Activated CD4-positive, alpha-beta T cell treated with anti-CD3 and anti-CD28 coated beads, Interleukin-2, amount 50 U/mL, for 24 hours (primary cell): ENCODE measurements around the gene ASB16.

Experiments
- DNase-seq, 2 donors: peaks; one replicate each; pipeline ENCODE4 v3.0.0-alpha.2; 2020; ENCODE audit warnings: low read depth in 1 of 2, low spot score in 1 of 2

Gene ASB16

DNA sequence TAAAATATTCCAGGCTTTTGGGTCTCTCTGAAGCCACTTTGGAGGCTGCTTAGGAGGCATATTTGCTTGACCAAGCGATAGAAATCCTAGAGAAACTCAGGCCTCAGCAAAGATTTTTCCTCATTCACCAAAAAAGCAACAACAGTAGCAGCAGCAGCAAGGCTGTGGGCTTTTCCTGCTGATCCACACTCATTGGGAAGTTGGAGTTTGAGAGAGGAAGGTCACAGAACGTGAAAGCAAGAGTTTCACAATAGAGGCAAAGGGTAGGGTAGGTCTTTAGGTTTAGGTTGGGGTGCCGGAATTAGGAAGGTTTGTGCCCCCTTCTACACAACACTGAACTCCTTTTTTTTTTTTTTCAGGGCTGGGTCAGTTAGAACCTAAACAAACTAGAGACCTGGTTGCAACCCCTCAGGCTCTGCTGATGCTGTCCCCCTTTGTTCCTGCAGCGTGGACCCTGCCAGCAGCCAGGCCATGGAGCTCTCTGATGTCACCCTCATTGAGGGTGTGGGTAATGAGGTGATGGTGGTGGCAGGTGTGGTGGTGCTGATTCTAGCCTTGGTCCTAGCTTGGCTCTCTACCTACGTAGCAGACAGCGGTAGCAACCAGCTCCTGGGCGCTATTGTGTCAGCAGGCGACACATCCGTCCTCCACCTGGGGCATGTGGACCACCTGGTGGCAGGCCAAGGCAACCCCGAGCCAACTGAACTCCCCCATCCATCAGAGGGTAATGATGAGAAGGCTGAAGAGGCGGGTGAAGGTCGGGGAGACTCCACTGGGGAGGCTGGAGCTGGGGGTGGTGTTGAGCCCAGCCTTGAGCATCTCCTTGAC lies 18.3 kb downstream of the ASB16 start:
- no peak for DNase-seq

GRCh38 chr17:44190481-44190880 lies 20.0 kb downstream of the ASB16 start:
- no peak for DNase-seq

GRCh38 chr17:44191369-44191768 lies 20.9 kb downstream of the ASB16 start:
- DNase-seq, result no peak

DNA sequence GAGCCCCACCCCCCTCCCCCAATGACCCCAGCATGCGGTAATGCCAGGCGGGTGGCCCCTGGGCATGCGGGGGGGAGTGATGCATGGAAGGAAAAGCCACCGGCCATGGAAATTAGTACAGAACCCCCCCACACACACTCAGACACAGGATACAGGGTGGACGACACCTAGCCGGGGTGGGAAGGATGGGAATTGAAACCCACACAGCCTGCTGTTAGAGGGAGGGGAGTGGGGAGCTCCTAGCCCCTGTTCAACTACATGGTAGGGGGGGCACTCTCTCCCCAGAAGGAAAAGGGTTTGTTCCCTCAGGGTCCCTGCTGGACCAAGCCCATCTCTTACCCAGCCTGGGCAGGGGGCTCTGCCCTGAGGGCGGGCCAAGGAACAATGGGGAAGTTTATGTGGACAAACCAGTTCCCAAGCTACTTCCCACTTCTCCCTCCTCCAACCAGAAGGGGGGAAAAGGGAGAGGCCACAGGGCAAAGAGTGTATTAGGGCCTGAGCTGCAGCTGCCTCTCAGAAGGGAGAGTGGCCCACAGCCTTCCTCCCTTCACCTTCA lies 21.5 kb downstream of the ASB16 start:
- no peak for DNase-seq

DNA sequence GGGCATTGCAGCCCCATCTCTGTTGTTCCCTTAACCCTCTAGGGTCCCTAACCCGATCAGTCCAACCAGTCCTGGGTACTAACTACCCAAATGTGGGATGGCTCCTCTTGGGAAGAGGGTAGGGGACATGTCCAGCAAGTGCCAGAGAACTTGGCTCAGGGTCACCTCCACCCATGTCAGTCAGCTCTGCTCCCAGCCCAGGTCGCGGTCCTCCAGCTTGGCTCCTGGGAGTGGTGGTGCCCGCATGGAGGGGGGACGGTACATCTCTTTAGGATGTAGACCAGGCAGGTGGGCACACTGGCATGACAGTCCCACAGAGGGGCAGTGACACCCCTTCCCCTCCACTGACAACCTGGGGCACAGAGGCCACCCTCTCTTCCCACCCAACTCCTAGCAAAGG lies 22.2 kb downstream of the ASB16 start:
- no peak for DNase-seq

DNA sequence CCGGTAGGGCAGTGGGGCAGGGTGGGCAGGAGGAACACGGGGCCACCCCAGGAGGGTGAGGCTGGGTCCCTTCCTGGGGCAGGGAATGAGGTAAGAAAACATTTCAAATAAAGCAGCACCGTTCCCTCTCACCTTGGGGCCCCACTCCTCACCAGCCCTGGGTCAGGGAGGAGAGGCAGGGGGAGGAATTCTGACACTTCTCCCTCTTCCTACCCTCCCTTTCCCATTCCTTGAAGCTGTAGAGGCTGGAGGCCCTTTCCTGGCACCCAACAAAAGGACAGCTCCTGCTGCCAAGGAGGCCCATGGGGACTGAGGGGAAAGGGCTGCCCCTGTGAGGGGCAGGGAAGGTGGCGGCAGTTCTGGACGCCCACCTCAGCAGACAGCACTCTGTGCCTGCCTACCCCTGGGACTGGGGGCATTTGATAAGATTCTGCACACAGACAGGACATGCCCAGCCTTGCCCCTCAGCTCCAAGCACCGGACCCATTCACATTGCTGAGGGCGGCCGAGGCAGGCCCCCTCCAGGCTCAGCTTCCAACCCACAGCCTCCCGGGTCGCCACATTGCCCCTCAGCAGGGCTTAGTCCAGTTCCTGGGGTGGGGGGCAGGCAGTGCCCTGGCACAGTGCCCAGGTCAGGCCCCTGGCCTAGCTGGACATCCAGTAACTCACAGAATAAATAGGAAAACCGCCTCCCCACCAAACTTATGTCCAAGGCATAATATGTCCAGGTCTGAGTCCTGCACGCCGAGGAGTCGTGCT lies 23.0 kb downstream of the ASB16 start:
- no peak for DNase-seq

GRCh38 chr17:44197107-44197506 lies 26.6 kb downstream of the ASB16 start:
- DNase-seq, result no peak

GRCh38 chr17:44197980-44198720 lies 27.6 kb downstream of the ASB16 start:
- peak in 1 of 2 donors; percentile 42 for DNase-seq

DNA sequence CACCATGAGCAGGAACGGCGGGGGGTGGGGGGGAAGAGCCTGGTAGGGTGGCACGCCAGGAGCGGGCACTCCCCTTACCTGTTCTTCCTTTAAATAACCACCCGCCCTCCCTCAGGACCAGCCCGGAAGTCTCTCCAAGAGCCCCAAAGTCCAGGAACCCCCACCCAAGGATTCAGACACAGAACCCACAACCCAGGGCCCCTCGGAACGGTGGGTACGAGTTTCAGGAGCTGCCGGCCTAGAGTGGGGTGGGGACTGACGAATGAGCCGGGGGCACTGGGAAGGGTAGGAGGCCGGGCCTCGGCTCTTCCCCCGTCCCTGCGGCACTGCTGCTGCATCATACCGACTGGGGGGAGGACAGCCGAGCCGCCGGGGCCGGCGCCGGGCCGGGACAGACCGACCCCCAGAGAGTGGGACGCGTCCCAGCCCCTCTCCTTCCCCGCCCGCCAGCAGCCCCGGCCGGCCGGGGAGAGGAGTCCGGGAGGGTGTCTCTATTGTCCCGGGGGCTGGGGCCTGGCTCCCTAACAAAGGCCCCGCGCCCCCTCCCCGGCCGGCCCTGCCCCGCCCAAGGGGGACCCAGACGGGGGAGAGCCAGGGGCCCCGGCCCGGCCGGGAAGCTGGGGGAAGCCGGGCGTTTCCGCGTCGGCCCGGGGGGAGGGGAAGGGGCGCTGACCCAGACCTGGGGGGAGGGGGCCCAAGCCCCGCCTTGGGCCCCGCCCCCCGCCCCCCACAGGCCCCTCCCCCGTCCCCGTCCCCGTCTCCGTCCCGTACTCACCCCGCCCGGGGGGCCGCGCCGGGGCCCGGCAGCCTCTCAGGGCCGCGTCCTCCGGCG lies 28.4 kb downstream of the ASB16 start:
- peak in 1 of 2 donors; percentile 25 for DNase-seq

- DNase-seq, result peak; percentile 99
Observed at GRCh38 chr17:44199553-44200477, 29.3 kb downstream of the ASB16 start, which contains the start of gene ATXN7L3. TSS of gene ATXN7L3 (minus strand) at chr17:44199884. CDS start at chr17:44198070, 1,814 bp downstream.

DNA sequence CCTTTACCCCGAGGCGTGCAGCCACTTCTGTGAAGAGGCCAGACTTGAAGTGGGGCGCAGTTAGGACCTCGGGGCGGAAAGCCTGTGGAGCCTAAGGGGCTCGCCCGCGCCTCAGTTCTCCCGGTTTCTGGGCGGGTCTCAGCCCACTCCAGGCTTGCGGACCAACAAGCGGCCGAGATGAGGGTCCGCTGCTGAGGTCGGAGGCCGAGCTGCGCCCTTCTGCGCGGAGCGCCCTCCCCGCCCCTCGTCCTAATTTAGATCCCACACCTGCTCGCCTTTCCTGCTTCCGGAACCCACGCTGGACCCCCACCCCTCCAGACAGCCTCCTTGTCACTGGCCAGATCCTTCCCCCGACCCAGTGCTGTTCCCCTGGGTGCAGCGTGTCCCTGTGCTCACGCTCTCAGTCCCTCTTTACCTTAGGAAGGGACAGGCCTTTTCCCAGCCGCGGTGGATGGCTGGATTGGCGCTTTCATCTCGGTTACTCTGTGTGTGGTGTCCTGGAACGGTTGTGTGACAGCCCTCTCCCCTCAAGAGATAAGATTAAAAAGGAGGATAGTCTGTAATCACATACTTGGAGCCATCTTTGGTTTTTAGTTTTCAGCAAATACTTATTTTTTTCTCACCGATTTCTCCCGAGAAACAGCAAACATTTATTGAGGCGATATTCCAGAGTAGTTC lies 30.1 kb downstream of the ASB16 start:
- DNase-seq, result no peak

DNA sequence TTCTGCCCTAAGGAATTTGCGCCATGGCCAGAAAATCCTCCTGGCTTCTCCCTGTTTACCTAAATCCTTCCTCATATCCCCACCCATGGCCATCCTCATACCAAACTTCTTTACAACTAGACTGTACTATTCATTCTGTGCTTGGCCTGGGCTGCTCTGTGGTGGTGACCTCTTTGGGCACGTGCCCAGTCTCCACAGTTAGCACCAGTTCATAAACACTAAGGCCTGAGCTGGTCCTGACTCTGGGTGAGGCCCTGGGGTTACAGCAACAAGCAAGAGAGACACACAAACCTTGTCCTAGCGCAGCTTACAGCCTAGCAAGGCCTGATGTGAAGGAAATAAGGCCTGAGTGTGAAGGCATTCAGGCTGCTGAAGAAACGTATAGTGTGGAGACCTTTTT lies 32.3 kb downstream of the ASB16 start:
- DNase-seq, result no peak

GRCh38 chr17:44203731-44204440 lies 33.4 kb downstream of the ASB16 start:
- peak in 1 of 2 donors; percentile 47 for DNase-seq

DNA sequence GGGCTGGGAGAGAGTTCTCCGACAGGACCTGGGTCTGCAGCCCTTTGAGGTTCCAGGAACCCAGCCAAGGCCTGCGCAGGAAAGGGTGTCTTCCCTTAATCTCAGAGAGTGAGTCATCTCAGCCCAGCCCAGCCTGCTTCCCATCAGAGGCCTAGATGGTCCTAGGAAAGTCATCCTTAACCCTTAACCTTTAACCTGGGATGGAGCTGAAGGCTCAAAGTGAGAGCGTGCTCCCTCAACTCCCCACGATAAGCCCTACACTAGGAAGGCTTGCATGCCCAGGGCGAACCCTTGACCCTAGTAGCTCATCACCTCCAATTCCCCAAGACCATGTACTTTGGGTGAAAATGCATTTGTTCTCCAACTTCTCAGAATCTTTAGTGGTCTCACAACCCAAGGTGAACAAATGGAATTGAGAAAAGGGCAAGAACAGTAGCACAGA lies 34.0 kb downstream of the ASB16 start:
- no peak for DNase-seq

- no peak for DNase-seq
Observed at GRCh38 chr17:44205962-44206824, 35.7 kb downstream of the ASB16 start.

DNA sequence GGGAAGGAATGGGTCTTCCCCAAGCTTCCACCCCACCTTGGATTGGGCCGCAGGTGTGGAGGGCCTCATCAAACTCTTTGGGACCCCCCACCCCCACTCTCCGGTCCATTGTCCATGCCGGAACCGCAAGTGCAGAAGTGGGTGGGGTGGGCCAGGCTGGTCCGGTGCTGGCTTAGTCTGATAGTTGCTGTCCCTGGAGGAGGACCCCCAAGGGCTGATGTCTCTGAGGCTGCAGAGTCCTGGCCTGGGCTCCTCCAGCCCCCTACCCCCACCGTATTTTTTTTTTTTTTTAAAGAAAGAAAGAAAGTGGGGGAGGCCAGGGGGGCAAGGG lies 36.3 kb downstream of the ASB16 start:
- DNase-seq, result no peak

GRCh38 chr17:44207319-44207718 lies 36.8 kb downstream of the ASB16 start:
- DNase-seq, result no peak
